Measurements from ENCODE around the gene PPP1R3G. TPM values are rescaled to one million over a fixed set of nuclear protein-coding genes. Genes with fewer than 3 reads are reported as not detected.

The PPP1R3G gene
- total RNA-seq, 1 donor from 2014 or later: 2.5 TPM

DNA sequence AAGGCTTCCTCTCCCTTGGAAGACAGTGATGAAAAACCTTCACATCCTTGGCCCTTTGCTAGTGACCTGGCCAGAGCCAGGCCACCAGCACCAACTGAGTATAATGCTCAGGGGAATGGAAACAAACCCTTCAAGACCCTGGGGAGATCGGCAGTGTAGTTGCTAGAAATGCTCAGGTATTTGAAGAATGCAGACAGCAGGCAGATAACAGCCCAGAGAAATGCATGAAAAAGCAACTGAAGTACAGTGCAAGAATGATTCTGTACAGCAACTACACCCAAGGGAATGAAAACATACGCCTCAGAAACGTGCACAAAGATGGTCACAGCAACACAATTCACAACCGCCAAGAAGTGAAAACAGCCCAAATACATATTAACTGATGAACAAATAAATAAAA lies 41.1 kb downstream of the PPP1R3G start:
- no peak overlapping the region for H3K4me3 ChIP-seq (ENCODE audit: low read depth, low read length)
- DNase-seq (ENCODE audit: low read depth): no peak

DNA sequence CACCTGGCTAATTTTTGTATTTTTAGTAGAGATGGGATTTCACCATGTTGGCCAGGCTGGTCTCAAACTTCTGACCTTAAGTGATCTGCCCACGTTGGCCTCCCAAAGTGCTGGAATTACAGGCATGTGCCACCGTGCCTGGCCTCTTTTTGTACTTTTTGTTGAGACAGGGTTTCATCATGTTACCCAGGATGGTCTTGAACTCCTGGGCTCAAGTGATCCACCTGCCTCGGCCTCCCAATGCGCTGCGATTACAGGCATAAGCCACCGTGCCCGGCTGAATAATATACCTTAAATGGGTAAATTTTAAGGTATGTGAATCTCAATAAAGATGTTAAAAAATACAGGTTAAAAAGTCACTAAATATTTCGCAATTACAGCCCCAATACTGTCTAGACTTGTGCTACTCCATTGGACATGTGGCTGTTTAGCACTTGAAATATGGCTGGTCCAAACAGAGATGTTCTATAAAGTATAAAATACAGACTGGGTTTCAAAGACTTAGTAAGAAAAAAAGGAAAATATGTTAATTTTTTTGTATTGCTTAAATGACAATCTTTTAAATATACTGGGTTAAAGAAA lies 42.1 kb downstream of the PPP1R3G start:
- TF ChIP-seq, protein P1, sequence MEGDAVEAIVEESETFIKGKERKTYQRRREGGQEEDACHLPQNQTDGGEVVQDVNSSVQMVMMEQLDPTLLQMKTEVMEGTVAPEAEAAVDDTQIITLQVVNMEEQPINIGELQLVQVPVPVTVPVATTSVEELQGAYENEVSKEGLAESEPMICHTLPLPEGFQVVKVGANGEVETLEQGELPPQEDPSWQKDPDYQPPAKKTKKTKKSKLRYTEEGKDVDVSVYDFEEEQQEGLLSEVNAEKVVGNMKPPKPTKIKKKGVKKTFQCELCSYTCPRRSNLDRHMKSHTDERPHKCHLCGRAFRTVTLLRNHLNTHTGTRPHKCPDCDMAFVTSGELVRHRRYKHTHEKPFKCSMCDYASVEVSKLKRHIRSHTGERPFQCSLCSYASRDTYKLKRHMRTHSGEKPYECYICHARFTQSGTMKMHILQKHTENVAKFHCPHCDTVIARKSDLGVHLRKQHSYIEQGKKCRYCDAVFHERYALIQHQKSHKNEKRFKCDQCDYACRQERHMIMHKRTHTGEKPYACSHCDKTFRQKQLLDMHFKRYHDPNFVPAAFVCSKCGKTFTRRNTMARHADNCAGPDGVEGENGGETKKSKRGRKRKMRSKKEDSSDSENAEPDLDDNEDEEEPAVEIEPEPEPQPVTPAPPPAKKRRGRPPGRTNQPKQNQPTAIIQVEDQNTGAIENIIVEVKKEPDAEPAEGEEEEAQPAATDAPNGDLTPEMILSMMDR (conservative IDR thresholded peaks at IDR 0.05; ENCODE audit: low read depth, low read length): no peak
- no peak overlapping the region for H3K4me3 ChIP-seq (ENCODE audit: low read depth, low read length)
- DNase-seq (ENCODE audit: low read depth): no peak

More for the DNA sequence above, 41.1 kb downstream of the PPP1R3G start:
- TF ChIP-seq, protein P1 (conservative IDR thresholded peaks at IDR 0.05; ENCODE audit: low read depth, low read length): no peak

DNA sequence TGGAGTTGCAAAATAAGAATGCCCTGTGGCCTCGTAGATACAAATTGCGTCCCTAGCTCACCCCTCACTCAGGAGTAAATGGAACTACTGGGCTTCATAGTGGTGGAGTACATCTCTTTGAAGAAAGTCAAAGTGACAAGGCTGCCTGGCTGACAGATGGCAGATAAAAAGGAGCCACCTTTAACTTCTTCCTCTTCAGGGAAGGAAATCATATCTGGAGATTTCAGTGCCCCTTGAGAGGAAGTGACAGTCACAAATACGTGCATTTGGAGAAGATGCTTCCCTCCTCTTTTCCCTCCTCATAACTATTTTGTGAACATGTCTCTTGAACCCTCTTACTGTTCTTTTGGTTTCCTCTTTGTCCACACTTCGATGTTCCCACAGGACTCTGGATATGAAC lies 43.2 kb downstream of the PPP1R3G start:
- TF ChIP-seq, protein P1 (conservative IDR thresholded peaks at IDR 0.05; ENCODE audit: low read depth, low read length): no peak
- no peak for DNase-seq (ENCODE audit: low read depth)
- no peak overlapping the region for H3K4me3 ChIP-seq (ENCODE audit: low read depth, low read length)

DNA sequence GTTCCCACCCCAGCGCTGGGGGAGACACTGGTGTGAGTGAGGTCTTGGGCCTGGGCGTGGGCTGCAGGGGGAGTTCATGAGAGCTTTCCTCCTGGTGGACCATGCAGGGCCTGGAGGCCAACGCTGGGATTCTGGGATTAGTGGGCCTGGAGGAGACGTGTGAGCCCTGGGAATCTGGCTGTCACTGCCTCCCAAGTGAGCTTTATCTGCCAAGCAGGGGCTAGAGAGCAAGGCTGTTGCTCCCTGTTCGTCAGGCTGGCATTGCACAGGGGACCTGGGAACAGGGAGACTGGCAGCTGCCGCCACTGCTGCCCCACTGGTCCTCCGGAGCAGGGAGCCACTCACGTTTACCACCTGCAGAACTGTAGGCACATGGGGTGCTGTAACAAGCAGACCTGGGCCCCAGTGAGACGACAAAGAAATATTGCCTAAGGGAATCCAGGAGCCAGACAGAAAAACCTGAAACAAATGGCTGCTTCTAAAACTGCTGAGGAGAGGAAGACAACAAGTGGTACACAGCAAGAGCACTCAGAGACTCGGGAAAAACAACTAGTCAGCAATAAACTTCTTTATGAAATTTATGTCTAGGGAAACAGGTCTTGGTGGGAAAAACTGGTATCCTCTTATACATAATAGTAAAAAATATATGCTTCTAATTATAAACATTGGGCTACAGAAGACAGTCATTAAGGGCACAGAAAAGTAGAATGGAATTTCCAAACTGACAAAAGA lies 45.2 kb downstream of the PPP1R3G start:
- TF ChIP-seq, protein P1 (conservative IDR thresholded peaks at IDR 0.05; ENCODE audit: low read depth, low read length): no peak
- no peak overlapping the region for H3K4me3 ChIP-seq (ENCODE audit: low read depth, low read length)
- DNase-seq (ENCODE audit: low read depth): no peak

DNA sequence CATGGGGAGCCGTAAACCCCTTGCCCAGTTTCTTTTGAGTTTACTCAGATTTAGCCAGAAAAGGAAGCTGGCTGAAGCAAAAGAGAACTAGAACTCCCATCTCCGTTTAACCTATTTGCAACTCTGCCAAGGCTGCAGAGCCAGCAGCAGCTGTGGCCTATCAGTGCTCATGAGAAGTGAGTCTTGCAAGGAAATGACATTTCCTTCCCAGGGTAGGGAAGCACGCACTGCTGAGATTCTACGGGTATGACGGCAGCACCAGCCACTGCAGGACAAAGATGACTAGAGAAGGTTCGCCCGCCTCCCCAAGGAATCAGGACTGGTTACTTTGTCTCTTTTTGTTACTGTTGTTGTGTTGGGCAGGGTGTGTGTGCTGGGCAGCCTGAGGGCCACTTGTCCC lies 47.6 kb downstream of the PPP1R3G start:
- H3K4me3 ChIP-seq (ENCODE audit: low read depth, low read length): no peak overlapping the region
- TF ChIP-seq, protein P1 (conservative IDR thresholded peaks at IDR 0.05; ENCODE audit: low read depth, low read length): no peak
- no peak for DNase-seq (ENCODE audit: low read depth)

DNA sequence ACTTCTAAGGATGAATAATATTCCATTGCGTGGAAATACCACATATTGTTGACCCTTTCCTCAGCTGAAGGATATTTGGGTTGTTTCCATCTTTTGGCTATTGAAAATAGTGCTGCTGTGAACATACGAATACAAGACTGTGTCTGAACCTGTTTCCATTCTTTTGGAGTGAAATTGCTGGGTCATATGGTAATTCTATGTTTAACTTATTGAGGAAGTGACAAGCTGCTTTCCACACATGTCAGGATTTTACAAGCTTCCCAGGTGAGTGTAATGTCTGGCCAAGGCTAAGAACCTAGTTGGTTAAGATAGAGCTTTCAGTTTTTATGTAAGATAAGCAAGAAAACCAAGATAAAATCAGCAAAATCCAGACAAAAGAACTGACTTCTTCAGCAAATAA lies 48.8 kb downstream of the PPP1R3G start:
- no peak for DNase-seq (ENCODE audit: low read depth)
- TF ChIP-seq, protein P1 (conservative IDR thresholded peaks at IDR 0.05; ENCODE audit: low read depth, low read length): no peak
- H3K4me3 ChIP-seq (ENCODE audit: low read depth, low read length): no peak overlapping the region

Measured in epithelial cell of proximal tubule (primary cell).